Astrocyte (in vitro differentiated cells and primary cell): Measurements from ENCODE around the gene RTL3. TPM values are rescaled to one million over a fixed set of nuclear protein-coding genes. Genes with fewer than 3 reads are reported as not detected.
"Not testable (repeated sequence)": the region's sequence is repeated elsewhere in the genome, so short reads cannot be mapped to it uniquely, and the experiment has no call there.

ENCODE experiments used
- DNase-seq: peaks from one replicate; pipeline ENCODE4 v3.0.0-alpha.2; 2010; ENCODE audit warnings: low read depth
- FAIRE-seq: peaks from 2 replicates; lab custom pipeline; 2011; peaks lifted over from hg19 to GRCh38; lab: Jason Lieb, UNC
- H2AFZ ChIP-seq: 2 replicates; pipeline ENCODE4 v1.6.0; 2012; ENCODE audit warnings: low read depth, low read length, inconsistent platforms
- H3K27ac ChIP-seq: 2 replicates; pipeline ENCODE4 v1.5.1; 2011; ENCODE audit warnings: low read depth, low read length, inconsistent platforms
- H3K27me3 ChIP-seq: 2 replicates; pipeline ENCODE4 v1.6.0; 2011; ENCODE audit warnings: low read length, inconsistent platforms; ENCODE audit not compliant: insufficient read depth
- H3K36me3 ChIP-seq: 2 replicates; pipeline ENCODE4 v1.5.1; 2011; ENCODE audit warnings: low read length, inconsistent platforms; ENCODE audit not compliant: insufficient read depth
- H3K4me1 ChIP-seq: 2 replicates; pipeline ENCODE4 v1.5.1; 2011; ENCODE audit warnings: low read length, inconsistent platforms; ENCODE audit not compliant: insufficient read depth
- H3K4me2 ChIP-seq: 2 replicates; pipeline ENCODE4 v1.6.0; 2012; ENCODE audit warnings: low read length, inconsistent platforms
- H3K4me3 ChIP-seq: 2 replicates; pipeline ENCODE4 v1.5.1; 2011; ENCODE audit warnings: low read depth, mild to moderate bottlenecking, low read length, inconsistent platforms; ENCODE audit not compliant: insufficient read depth
- H3K79me2 ChIP-seq: 2 replicates; pipeline ENCODE4 v1.6.0; 2012; ENCODE audit warnings: mild to moderate bottlenecking, low read length, inconsistent platforms; ENCODE audit not compliant: insufficient read depth
- H3K9ac ChIP-seq: 2 replicates; pipeline ENCODE4 v1.6.0; 2012; ENCODE audit warnings: mild to moderate bottlenecking, low read length, inconsistent platforms
- H3K9me3 ChIP-seq: 2 replicates; pipeline ENCODE4 v1.5.1; 2012; ENCODE audit warnings: low read depth, mild to moderate bottlenecking, low read length, inconsistent platforms; ENCODE audit not compliant: insufficient read depth
- H4K20me1 ChIP-seq: 2 replicates; pipeline ENCODE4 v1.6.0; 2012; ENCODE audit warnings: low read length, inconsistent platforms; ENCODE audit not compliant: insufficient read depth
- H3K27ac Mint-ChIP-seq: one replicate; pipeline ENCODE4 v1.8.0; 2021; ENCODE audit warnings: mild to moderate bottlenecking, mixed read lengths; ENCODE audit not compliant: unreplicated experiment
- H3K27me3 Mint-ChIP-seq: one replicate; pipeline ENCODE4 v1.8.0; 2021; ENCODE audit warnings: low read depth, mixed read lengths; ENCODE audit not compliant: unreplicated experiment
- H3K36me3 Mint-ChIP-seq: one replicate; pipeline ENCODE4 v1.8.0; 2021; ENCODE audit warnings: low read depth, mixed read lengths; ENCODE audit not compliant: unreplicated experiment
- H3K4me1 Mint-ChIP-seq: one replicate; pipeline ENCODE4 v1.8.0; 2021; ENCODE audit warnings: low read depth, mixed read lengths; ENCODE audit not compliant: unreplicated experiment
- H3K4me3 Mint-ChIP-seq: one replicate; pipeline ENCODE4 v1.8.0; 2021; ENCODE audit warnings: mild to moderate bottlenecking, moderate library complexity, mixed read lengths; ENCODE audit not compliant: unreplicated experiment
- H3K9me3 Mint-ChIP-seq: one replicate; pipeline ENCODE4 v1.8.0; 2021; ENCODE audit warnings: mild to moderate bottlenecking, mixed read lengths; ENCODE audit not compliant: unreplicated experiment
- CTCF ChIP-seq: IDR thresholded peaks from 2 replicates; pipeline ENCODE4 v1.5.1; 2011; ENCODE audit warnings: low read depth, mild to moderate bottlenecking, inconsistent platforms, low read length, moderate library complexity; ENCODE audit not compliant: insufficient read depth
- EZH2 ChIP-seq: IDR thresholded peaks from 2 replicates; pipeline ENCODE4 v1.6.1; 2012; ENCODE audit warnings: mild to moderate bottlenecking, low read length, inconsistent platforms; ENCODE audit not compliant: insufficient read depth
- total RNA-seq: library from RNA; stranded (reverse); gene quantifications from 2 replicates; pipeline ENCODE4 v1.2.1, GENCODE V29; 2021

The RTL3 gene
- total RNA-seq, 1 donor from 2014 or later: 0.95 TPM

GRCh38 chrX:78650906-78651437, 8.2 kb downstream of the RTL3 start:
- peaks cover 25% of the 10 kb centered on the region for H3K4me1 Mint-ChIP-seq
- H4K20me1 ChIP-seq: no peaks in the 10 kb centered on the region
- TF ChIP-seq CTCF (no peak), EZH2 (no peak)
- peak overlapping the region; percentile 38 for H3K27ac ChIP-seq
- no peaks in the 10 kb centered on the region for H3K79me2 ChIP-seq
- H3K9ac ChIP-seq: peak overlapping the region; percentile 46
- H2AFZ ChIP-seq: peak overlapping the region; percentile 18
- no peaks in the 10 kb centered on the region for H3K36me3 Mint-ChIP-seq
- H3K9me3 ChIP-seq: no peaks in the 10 kb centered on the region
- peaks cover 21% of the 10 kb centered on the region for H3K4me1 ChIP-seq
- H3K4me3 ChIP-seq: no peak overlapping the region
- no peaks in the 10 kb centered on the region for H3K9me3 Mint-ChIP-seq
- H3K36me3 ChIP-seq: no peaks in the 10 kb centered on the region
- no peak overlapping the region for H3K4me3 Mint-ChIP-seq
- H3K4me2 ChIP-seq: peak overlapping the region; percentile 72
- H3K27me3 ChIP-seq: no peaks in the 10 kb centered on the region
- peak overlapping the region; percentile 94 for H3K27ac Mint-ChIP-seq
- FAIRE-seq: no peak
- no peaks in the 10 kb centered on the region for H3K27me3 Mint-ChIP-seq
- DNase-seq: peak; percentile 90

- Histone ChIP-seq H3K27me3 (no peaks in the 10 kb centered on the region), H3K9me3 (no peaks in the 10 kb centered on the region), H3K27ac (no peak overlapping the region), H3K4me1 (peaks cover 5% of the 10 kb centered on the region), H3K36me3 (no peaks in the 10 kb centered on the region), H4K20me1 (no peaks in the 10 kb centered on the region), H2AFZ (no peak overlapping the region), H3K79me2 (no peaks in the 10 kb centered on the region), H3K9ac (no peak overlapping the region), H3K4me3 (no peak overlapping the region), H3K4me2 (no peak overlapping the region)
- peak overlapping the region; percentile 78 for H3K27ac Mint-ChIP-seq
- H3K9me3 Mint-ChIP-seq: peaks cover 3% of the 10 kb centered on the region
- H3K27me3 Mint-ChIP-seq: no peaks in the 10 kb centered on the region
- no peak for DNase-seq
- peaks cover 7% of the 10 kb centered on the region for H3K4me1 Mint-ChIP-seq
- no peak overlapping the region for H3K4me3 Mint-ChIP-seq
- H3K36me3 Mint-ChIP-seq: no peaks in the 10 kb centered on the region
- FAIRE-seq: no peak
- no peak for TF ChIP-seq EZH2
- no peak for TF ChIP-seq CTCF
These were observed 15.3 kb downstream of the RTL3 start for GRCh38 chrX:78643874-78644273.

GRCh38 chrX:78643096-78643495, 16.0 kb downstream of the RTL3 start:
- Histone ChIP-seq H3K4me1 (peaks cover 5% of the 10 kb centered on the region), H3K79me2 (no peaks in the 10 kb centered on the region), H3K9ac (no peak overlapping the region), H3K27me3 (no peaks in the 10 kb centered on the region), H3K4me2 (peak overlapping the region; percentile 33), H4K20me1 (no peaks in the 10 kb centered on the region), H3K27ac (peak overlapping the region; percentile 19), H2AFZ (no peak overlapping the region), H3K36me3 (no peaks in the 10 kb centered on the region), H3K9me3 (no peaks in the 10 kb centered on the region), H3K4me3 (no peak overlapping the region)
- no peaks in the 10 kb centered on the region for H3K27me3 Mint-ChIP-seq
- FAIRE-seq (peak; percentile 72), DNase-seq (peak; percentile 33)
- no peak overlapping the region for H3K4me3 Mint-ChIP-seq
- H3K36me3 Mint-ChIP-seq: no peaks in the 10 kb centered on the region
- H3K4me1 Mint-ChIP-seq: peaks cover 7% of the 10 kb centered on the region
- peaks cover 3% of the 10 kb centered on the region for H3K9me3 Mint-ChIP-seq
- H3K27ac Mint-ChIP-seq: peak overlapping the region; percentile 78
- TF ChIP-seq CTCF: no peak
- TF ChIP-seq EZH2: no peak

GRCh38 chrX:78636096-78636495, 23.0 kb downstream of the RTL3 start:
- not testable (repeated sequence) for H2AFZ ChIP-seq

More at GRCh38 chrX:78636096-78636495, 23.0 kb downstream of the RTL3 start:
- not testable (repeated sequence) for DNase-seq, H3K9me3 Mint-ChIP-seq, H3K27ac Mint-ChIP-seq, H3K36me3 Mint-ChIP-seq, H3K79me2 ChIP-seq, H3K9me3 ChIP-seq, H3K9ac ChIP-seq, FAIRE-seq, H3K27me3 Mint-ChIP-seq, H3K4me1 ChIP-seq, H3K36me3 ChIP-seq, H3K4me1 Mint-ChIP-seq, H4K20me1 ChIP-seq, H3K27me3 ChIP-seq, H3K4me3 ChIP-seq, H3K4me3 Mint-ChIP-seq, H3K27ac ChIP-seq, H3K4me2 ChIP-seq
